Measurements from ENCODE around the gene ALS2. TPM values are rescaled to one million over a fixed set of nuclear protein-coding genes. Genes with fewer than 3 reads are reported as not detected.

Gene ALS2
- total RNA-seq, 1 experiment from 2014 or later = 47.5 TPM

GRCh38 chr2:201656102-201656501 lies 124.6 kb downstream of the ALS2 start:
- in situ Hi-C loops (cut with HindIII; ENCODE audit: low pct_unique_long_range_greater_than_20kb, low sequenced_read_pairs) = no loop called here
- no TSS peak for BruUV-seq (replicated peaks)
- no peak overlapping the region for H3K4me3 ChIP-seq (ENCODE audit: low read depth in 2 of 2, low read length in 2 of 2)
- intact Hi-C loops (cut with micrococcal nuclease; ENCODE audit: unreplicated experiment) = no loop called here
- POLR2A ChIA-PET = no interaction called here
- H3K27me3 ChIP-seq (ENCODE audit: control insufficient read depth, insufficient read depth, low read length) = no peaks in the 10 kb centered on the region
- no peaks in the 10 kb centered on the region for H3K36me3 ChIP-seq (ENCODE audit: control insufficient read depth, insufficient read depth, low read length)
- no peaks in the 10 kb centered on the region for H3K4me1 ChIP-seq (ENCODE audit: control insufficient read depth, insufficient read depth, low read length)
- H3K9me3 ChIP-seq (ENCODE audit: control insufficient read depth, insufficient read depth, low read depth, low read length) = no peaks in the 10 kb centered on the region
- no peak for DNase-seq (ENCODE audit: low read depth, low spot score)
- no peak for ATAC-seq
- CTCF ChIA-PET = no interaction called here
- TF ChIP-seq CTCF (IDR thresholded peaks at IDR 0.05) (no peak), SIN3A (IDR thresholded peaks at IDR 0.05; ENCODE audit: borderline replicate concordance, insufficient read depth, low read depth, low read length) (no peak), TCF7L2 (IDR thresholded peaks at IDR 0.05; ENCODE audit: low read depth, low read length) (no peak), REST (IDR thresholded peaks at IDR 0.05; ENCODE audit: insufficient read depth in 1 of 2, low read depth in 2 of 2, low read length in 1 of 2) (no peak), POLR2AphosphoS5 (IDR thresholded peaks at IDR 0.05; ENCODE audit: low read depth, low read length) (no peak)
- H3K27ac ChIP-seq (ENCODE audit: low read length) = no peak overlapping the region

- intact Hi-C loops (cut with micrococcal nuclease; ENCODE audit: unreplicated experiment) (no loop called here), in situ Hi-C loops (cut with HindIII; ENCODE audit: low pct_unique_long_range_greater_than_20kb, low sequenced_read_pairs) (no loop called here)
- BruUV-seq (replicated peaks) = no TSS peak
- TF ChIP-seq POLR2AphosphoS5 (IDR thresholded peaks at IDR 0.05; ENCODE audit: low read depth, low read length) (no peak), TCF7L2 (IDR thresholded peaks at IDR 0.05; ENCODE audit: low read depth, low read length) (no peak), CTCF (IDR thresholded peaks at IDR 0.05) (no peak), SIN3A (IDR thresholded peaks at IDR 0.05; ENCODE audit: borderline replicate concordance, insufficient read depth, low read depth, low read length) (no peak), REST (IDR thresholded peaks at IDR 0.05; ENCODE audit: insufficient read depth in 1 of 2, low read depth in 2 of 2, low read length in 1 of 2) (no peak)
- POLR2A ChIA-PET = no interaction called here
- ATAC-seq (no peak), DNase-seq (ENCODE audit: low read depth, low spot score) (no peak)
- CTCF ChIA-PET = no interaction called here
- Histone ChIP-seq H3K4me1 (ENCODE audit: control insufficient read depth, insufficient read depth, low read length) (no peaks in the 10 kb centered on the region), H3K9me3 (ENCODE audit: control insufficient read depth, insufficient read depth, low read depth, low read length) (no peaks in the 10 kb centered on the region), H3K27ac (ENCODE audit: low read length) (no peak overlapping the region), H3K36me3 (ENCODE audit: control insufficient read depth, insufficient read depth, low read length) (no peaks in the 10 kb centered on the region), H3K4me3 (ENCODE audit: low read depth in 2 of 2, low read length in 2 of 2) (no peak overlapping the region), H3K27me3 (ENCODE audit: control insufficient read depth, insufficient read depth, low read length) (peaks cover 2% of the 10 kb centered on the region; the same call in 1 of the 2 replicates)
These were observed 125.9 kb downstream of the ALS2 start for GRCh38 chr2:201654616-201655384.

Data from Panc1 (cell line).